Epidermal melanocyte (primary cell): ENCODE measurements around the gene UNC5A.

Experiments
- DNase-seq: peaks from one replicate; pipeline ENCODE4 v3.0.0; 2011; ENCODE audit warnings: low spot score; ENCODE audit not compliant: insufficient read length

Gene UNC5A

GRCh38 chr5:176891331-176891958 lies 81.1 kb downstream of the UNC5A start:
- no peak for DNase-seq

- no peak for DNase-seq
These were observed 82.3 kb downstream of the UNC5A start for GRCh38 chr5:176892663-176893062.

GRCh38 chr5:176894298-176894697 lies 83.9 kb downstream of the UNC5A start:
- DNase-seq, result no peak

- DNase-seq, result no peak
These were observed 85.5 kb downstream of the UNC5A start for GRCh38 chr5:176895831-176896230.

GRCh38 chr5:176897263-176897662 lies 86.9 kb downstream of the UNC5A start:
- no peak for DNase-seq

GRCh38 chr5:176899296-176899891 lies 89.0 kb downstream of the UNC5A start, which contains the start of gene HK3:
HK3 (minus strand) TSS chr5:176899346; CDS start chr5:176896159, 3,187 bp downstream.
- DNase-seq, result no peak

GRCh38 chr5:176899946-176900779 lies 89.8 kb downstream of the UNC5A start:
- no peak for DNase-seq

GRCh38 chr5:176900780-176901204 lies 90.4 kb downstream of the UNC5A start:
- DNase-seq, result no peak

- DNase-seq, result no peak
These were observed 91.1 kb downstream of the UNC5A start for GRCh38 chr5:176901260-176902101.

GRCh38 chr5:176902102-176902814 lies 91.9 kb downstream of the UNC5A start:
- no peak for DNase-seq

- no peak for DNase-seq
These were observed 92.7 kb downstream of the UNC5A start for GRCh38 chr5:176902911-176903664.

- DNase-seq, result no peak
These were observed 93.9 kb downstream of the UNC5A start for GRCh38 chr5:176904276-176904675.

- DNase-seq, result no peak
These were observed 95.8 kb downstream of the UNC5A start for GRCh38 chr5:176906126-176906525.

GRCh38 chr5:176906796-176907195 lies 96.4 kb downstream of the UNC5A start:
- DNase-seq, result no peak

- no peak for DNase-seq
These were observed 98.5 kb downstream of the UNC5A start for GRCh38 chr5:176908675-176909368.

- no peak for DNase-seq
These were observed 101.8 kb downstream of the UNC5A start for GRCh38 chr5:176912115-176912514.

GRCh38 chr5:176915906-176916305 lies 105.5 kb downstream of the UNC5A start:
- DNase-seq, result no peak

GRCh38 chr5:176916337-176916736 lies 106.0 kb downstream of the UNC5A start:
- DNase-seq, result no peak

GRCh38 chr5:176918613-176919012 lies 108.3 kb downstream of the UNC5A start:
- DNase-seq, result no peak
